Activated T-helper 1 cell treated with anti-CD3 and anti-CD28 coated beads, Interleukin-12 subunit alpha, Interleukin-12 subunit beta, Interleukin-2, Interleukin-4 antibody, amounts not matched to agents 30 ng/mL and 10 ng/mL and 1 ng/mL, durations not matched to agents 14 hours and 24 hours and 36 hours (primary cell): ENCODE results near the gene PCSK5. TPM values are rescaled to one million over a fixed set of nuclear protein-coding genes. Genes with fewer than 3 reads are reported as not detected.

Experiments
- DNase-seq: peaks from one replicate; pipeline ENCODE4 v3.0.0; 2021; ENCODE audit warnings: low spot score
- H3K27ac Mint-ChIP-seq: one replicate; pipeline ENCODE4 v1.8.0; 2021; ENCODE audit warnings: mild to moderate bottlenecking, mixed read lengths
- H3K27me3 Mint-ChIP-seq: one replicate; pipeline ENCODE4 v1.8.0; 2022; ENCODE audit warnings: mild to moderate bottlenecking, moderate library complexity, mixed read lengths; ENCODE audit not compliant: insufficient read depth
- H3K36me3 Mint-ChIP-seq: one replicate; pipeline ENCODE4 v1.8.0; 2021; ENCODE audit warnings: low read depth, mixed read lengths
- H3K4me1 Mint-ChIP-seq: one replicate; pipeline ENCODE4 v1.8.0; 2021; ENCODE audit warnings: low read depth, mixed read lengths
- H3K4me3 Mint-ChIP-seq: one replicate; pipeline ENCODE4 v1.8.0; 2021; ENCODE audit warnings: mild to moderate bottlenecking, moderate library complexity, mixed read lengths
- H3K9me3 Mint-ChIP-seq: one replicate; pipeline ENCODE4 v1.8.0; 2021; ENCODE audit warnings: mixed read lengths
- intact Hi-C: fragments of 100-400 bp; cut with micrococcal nuclease; formaldehyde crosslinking; loops from one replicate; pipeline ENCODE4 v1.15.1; 2024
- total RNA-seq: library from RNA; stranded (reverse); gene quantifications from 2 replicates; pipeline ENCODE4 v1.2.3, GENCODE V29; 2022

PCSK5 gene
- total RNA-seq, 1 donor from 2014 or later: 3.3 TPM

GRCh38 chr9:76372336-76372735 is 481.9 kb downstream of the PCSK5 start:
- Mint-ChIP-seq H3K4me3 (no peak overlapping the region), H3K36me3 (no peaks in the 10 kb centered on the region), H3K27ac (no peak overlapping the region), H3K4me1 (no peaks in the 10 kb centered on the region), H3K27me3 (no peaks in the 10 kb centered on the region), H3K9me3 (no peaks in the 10 kb centered on the region)
- DNase-seq: no peak
- intact Hi-C loops: no loop called here

- Mint-ChIP-seq H3K9me3 (no peaks in the 10 kb centered on the region), H3K4me3 (no peak overlapping the region), H3K4me1 (no peaks in the 10 kb centered on the region), H3K27me3 (peaks cover 2% of the 10 kb centered on the region), H3K36me3 (no peaks in the 10 kb centered on the region), H3K27ac (no peak overlapping the region)
- no peak for DNase-seq
- intact Hi-C loops: no loop called here
Measured at GRCh38 chr9:76373173-76373783, 482.8 kb downstream of the PCSK5 start.

GRCh38 chr9:76373784-76374474 is 483.5 kb downstream of the PCSK5 start:
- no peaks in the 10 kb centered on the region for H3K9me3 Mint-ChIP-seq
- peaks cover 2% of the 10 kb centered on the region for H3K27me3 Mint-ChIP-seq
- no peaks in the 10 kb centered on the region for H3K36me3 Mint-ChIP-seq
- no peak overlapping the region for H3K27ac Mint-ChIP-seq
- intact Hi-C loops: no loop called here
- H3K4me3 Mint-ChIP-seq: no peak overlapping the region
- no peak for DNase-seq
- no peaks in the 10 kb centered on the region for H3K4me1 Mint-ChIP-seq

- intact Hi-C loops: no loop called here
- Mint-ChIP-seq H3K4me3 (no peak overlapping the region), H3K27ac (no peak overlapping the region), H3K9me3 (no peaks in the 10 kb centered on the region), H3K27me3 (peaks cover 2% of the 10 kb centered on the region), H3K4me1 (no peaks in the 10 kb centered on the region), H3K36me3 (no peaks in the 10 kb centered on the region)
- DNase-seq: no peak
Measured at GRCh38 chr9:76374783-76375559, 484.5 kb downstream of the PCSK5 start.

GRCh38 chr9:76377791-76378190 is 487.3 kb downstream of the PCSK5 start:
- intact Hi-C loops: no loop called here
- no peak for DNase-seq
- H3K4me1 Mint-ChIP-seq: no peaks in the 10 kb centered on the region
- no peaks in the 10 kb centered on the region for H3K36me3 Mint-ChIP-seq
- no peaks in the 10 kb centered on the region for H3K9me3 Mint-ChIP-seq
- H3K27me3 Mint-ChIP-seq: peaks cover 2% of the 10 kb centered on the region
- H3K27ac Mint-ChIP-seq: no peak overlapping the region
- no peak overlapping the region for H3K4me3 Mint-ChIP-seq

- Mint-ChIP-seq H3K27me3 (peaks cover 2% of the 10 kb centered on the region), H3K36me3 (no peaks in the 10 kb centered on the region), H3K4me3 (no peak overlapping the region), H3K4me1 (no peaks in the 10 kb centered on the region), H3K9me3 (no peaks in the 10 kb centered on the region), H3K27ac (no peak overlapping the region)
- DNase-seq: no peak
- intact Hi-C loops: no loop called here
Measured at GRCh38 chr9:76378367-76379073, 488.0 kb downstream of the PCSK5 start.

- Mint-ChIP-seq H3K27ac (no peak overlapping the region), H3K4me3 (no peak overlapping the region), H3K27me3 (peaks cover 2% of the 10 kb centered on the region), H3K9me3 (no peaks in the 10 kb centered on the region), H3K4me1 (no peaks in the 10 kb centered on the region), H3K36me3 (peaks cover 2% of the 10 kb centered on the region)
- intact Hi-C loops: no loop called here
- no peak for DNase-seq
Measured at GRCh38 chr9:76379494-76379893, 489.0 kb downstream of the PCSK5 start.

GRCh38 chr9:76390656-76391055 is 500.2 kb downstream of the PCSK5 start:
- intact Hi-C loops: loop anchor here (5.0 to 10.0 kb wide), 4 partner anchors 368 to 1363 kb away; partner anchors contain the start of genes CARNMT1 and PCSK5
- DNase-seq: no peak
- Mint-ChIP-seq H3K9me3 (no peaks in the 10 kb centered on the region), H3K4me1 (peaks cover 39% of the 10 kb centered on the region), H3K36me3 (peaks cover 26% of the 10 kb centered on the region), H3K4me3 (no peak overlapping the region), H3K27me3 (no peaks in the 10 kb centered on the region), H3K27ac (no peak overlapping the region)

- no peaks in the 10 kb centered on the region for H3K9me3 Mint-ChIP-seq
- peak; percentile 89 for DNase-seq
- peak within 1 kb of the TSS; percentile 99 for H3K27ac Mint-ChIP-seq
- intact Hi-C loops: loop anchor here (1.0 to 10.0 kb wide), 14 partner anchors 9 to 1367 kb away; partner anchors contain the start of genes CARNMT1, GCNT1, NMRK1 and OSTF1
- no peaks in the 10 kb centered on the region for H3K27me3 Mint-ChIP-seq
- peaks cover 33% of the 10 kb centered on the region for H3K4me1 Mint-ChIP-seq
- H3K36me3 Mint-ChIP-seq: peaks cover 15% of the 10 kb centered on the region
- peak within 1 kb of the TSS; percentile 97 for H3K4me3 Mint-ChIP-seq
Measured at GRCh38 chr9:76394195-76394959, 503.9 kb downstream of the PCSK5 start, which contains the start of gene RFK. Gene RFK, minus strand, starts transcription at chr9:76394426. Its CDS starts 255 bp downstream, at chr9:76394171.

- Mint-ChIP-seq H3K4me1 (peaks cover 36% of the 10 kb centered on the region), H3K27ac (peak overlapping the region; percentile 99), H3K4me3 (peak overlapping the region; percentile 97), H3K9me3 (no peaks in the 10 kb centered on the region), H3K27me3 (no peaks in the 10 kb centered on the region), H3K36me3 (peaks cover 15% of the 10 kb centered on the region)
- DNase-seq: peak; percentile 57
- intact Hi-C loops: loop anchor here (1.0 to 10.0 kb wide), 14 partner anchors 8 to 1368 kb away; partner anchors contain the start of genes CARNMT1, GCNT1, NMRK1 and OSTF1
Measured at GRCh38 chr9:76394960-76395252, 504.4 kb downstream of the PCSK5 start.

- peak overlapping the region; percentile 57 for H3K27ac Mint-ChIP-seq
- intact Hi-C loops: loop anchor here (2.0 to 10.0 kb wide), 6 partner anchors 29 to 1251 kb away; no protein-coding TSS in a partner anchor
- no peaks in the 10 kb centered on the region for H3K27me3 Mint-ChIP-seq
- H3K9me3 Mint-ChIP-seq: no peaks in the 10 kb centered on the region
- no peak for DNase-seq
- peaks cover 15% of the 10 kb centered on the region for H3K36me3 Mint-ChIP-seq
- peaks cover 40% of the 10 kb centered on the region for H3K4me1 Mint-ChIP-seq
- H3K4me3 Mint-ChIP-seq: peak overlapping the region; percentile 73
Measured at GRCh38 chr9:76395381-76395780, 504.9 kb downstream of the PCSK5 start.

- H3K36me3 Mint-ChIP-seq: peaks cover 12% of the 10 kb centered on the region
- no peak overlapping the region for H3K4me3 Mint-ChIP-seq
- peaks cover 41% of the 10 kb centered on the region for H3K4me1 Mint-ChIP-seq
- H3K27ac Mint-ChIP-seq: no peak overlapping the region
- H3K9me3 Mint-ChIP-seq: no peaks in the 10 kb centered on the region
- H3K27me3 Mint-ChIP-seq: no peaks in the 10 kb centered on the region
- intact Hi-C loops: loop anchor here (10.0 kb wide), 1 partner anchor 1251 kb away; no protein-coding TSS in a partner anchor
- DNase-seq: no peak
Measured at GRCh38 chr9:76396144-76396543, 505.7 kb downstream of the PCSK5 start.
